Gastrocnemius medialis (tissue), 4 donors: ENCODE data around the gene GPC6. TPM values are rescaled to one million over a fixed set of nuclear protein-coding genes. Genes with fewer than 3 reads are reported as not detected.

ENCODE experiments used
- ATAC-seq, 2 donors: fragments of 150-250 bp; one replicate each; pipeline ENCODE4 v1.9.1; 2016
- DNase-seq, 2 donors: peaks; one replicate each; pipeline ENCODE4 v3.0.0-alpha.2; 2019
- H3K27ac ChIP-seq, 4 donors: fragments of 200-600 bp; sonication (generic); 1 replicate in 1 of 4; 2 replicates in 3 of 4; pipeline ENCODE4 v1.5.1; 2016 to 2018; ENCODE audit warnings: mild to moderate bottlenecking in 2 of 4, moderate library complexity in 1 of 4
- H3K27me3 ChIP-seq, 3 donors: fragments of 200-600 bp; sonication (generic) in 2 of 3; 1 replicate in 1 of 3; 2 replicates in 2 of 3; pipeline versions ENCODE4 v1.5.1 to v1.6.0; 2016 to 2019; ENCODE audit warnings: mild to moderate bottlenecking in 1 of 3, moderate library complexity in 1 of 3
- H3K36me3 ChIP-seq, 2 donors: fragments of 200-600 bp; sonication (generic) in 1 of 2; one replicate each; pipeline ENCODE4 v1.5.1; 2017 to 2018
- H3K4me1 ChIP-seq, 2 donors: fragments of 200-600 bp; sonication (generic) in 1 of 2; one replicate each; pipeline ENCODE4 v1.5.1; 2016 to 2017; ENCODE audit warnings: mild to moderate bottlenecking in 2 of 2
- H3K4me3 ChIP-seq, 4 donors: fragments of 200-600 bp; sonication (generic) in 3 of 4; 1 replicate in 1 of 4; 2 replicates in 3 of 4; pipeline ENCODE4 v1.5.1; 2016 to 2019; ENCODE audit warnings: mild to moderate bottlenecking in 2 of 4
- H3K9me3 ChIP-seq, 3 donors: fragments of 200-600 bp; sonication (generic) in 2 of 3; 1 replicate in 1 of 3; 2 replicates in 2 of 3; pipeline ENCODE4 v1.5.1; 2016 to 2019
- POLR2A ChIP-seq, 2 donors: fragments of 450-650 bp; IDR thresholded peaks; one replicate each; pipeline ENCODE4 v1.6.1; 2017; ENCODE audit warnings: antibody characterized with exemption in 2 of 2, mild to moderate bottlenecking in 2 of 2, moderate library complexity in 2 of 2
- in situ Hi-C, 4 donors: fragments of 200-750 bp; cut with MboI; loops; one replicate each; pipeline versions ENCODE4 v1.15.0 to v1.8.0; 2017; ENCODE audit warnings: low sequenced_read_pairs in 4 of 4
- intact Hi-C: fragments of 100-400 bp; cut with DNase I; formaldehyde crosslinking; loops from one replicate; pipeline ENCODE4 v1.15.1; 2023; ENCODE audit warnings: low total_unique reads
- total RNA-seq, 4 donors: library from RNA; depleted of rRNA; stranded (reverse); fragments of >200 nt; gene quantifications; one replicate each; pipeline versions ENCODE4 v1.1.0 to v1.2.3, GENCODE V29; 2016
- TF ChIP-seq, protein P1 (sequence below), 5 experiments: fragments of 450-650 bp in 3 of 5; fragments of 200-600 bp in 2 of 5; sonication (generic) in 2 of 5; IDR thresholded peaks in 4 of 5; conservative IDR thresholded peaks in 1 of 5; 1 replicate in 4 of 5; 2 replicates in 1 of 5; pipeline ENCODE4 v1.5.1; 2016 to 2019; ENCODE audit warnings: antibody characterized with exemption in 5 of 5, mild to moderate bottlenecking in 3 of 5, moderate library complexity in 3 of 5

GPC6 gene
- total RNA-seq, 4 donors from 2014 or later: 0.47 to 0.88 (median 0.59) TPM

DNA sequence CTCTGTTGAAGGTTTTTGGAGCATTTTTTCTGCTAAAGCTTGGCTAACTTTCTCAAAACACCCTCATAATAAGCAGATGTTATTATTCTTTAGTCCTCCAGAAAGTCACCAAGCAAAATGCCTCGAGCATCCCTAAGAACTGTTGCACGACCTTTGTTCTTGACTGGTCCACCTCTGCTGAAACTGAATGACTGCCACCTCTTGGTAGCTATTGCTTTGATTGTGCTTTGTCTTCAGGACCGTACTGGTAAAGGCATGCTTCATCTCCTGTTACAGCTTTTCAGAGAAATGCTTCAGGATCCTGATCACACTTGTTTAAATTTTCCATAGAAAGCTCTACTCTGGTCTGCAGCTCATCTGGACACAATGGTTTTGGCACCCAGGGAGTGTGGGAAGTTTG is 998.1 kb downstream of the GPC6 start:
- in situ Hi-C loops: no loop called here
- H3K36me3 ChIP-seq: no peaks in the 10 kb centered on the region
- intact Hi-C loops: no loop called here
- no peak for ATAC-seq
- no peak overlapping the region for H3K27ac ChIP-seq
- DNase-seq: no peak
- TF ChIP-seq, protein P1, sequence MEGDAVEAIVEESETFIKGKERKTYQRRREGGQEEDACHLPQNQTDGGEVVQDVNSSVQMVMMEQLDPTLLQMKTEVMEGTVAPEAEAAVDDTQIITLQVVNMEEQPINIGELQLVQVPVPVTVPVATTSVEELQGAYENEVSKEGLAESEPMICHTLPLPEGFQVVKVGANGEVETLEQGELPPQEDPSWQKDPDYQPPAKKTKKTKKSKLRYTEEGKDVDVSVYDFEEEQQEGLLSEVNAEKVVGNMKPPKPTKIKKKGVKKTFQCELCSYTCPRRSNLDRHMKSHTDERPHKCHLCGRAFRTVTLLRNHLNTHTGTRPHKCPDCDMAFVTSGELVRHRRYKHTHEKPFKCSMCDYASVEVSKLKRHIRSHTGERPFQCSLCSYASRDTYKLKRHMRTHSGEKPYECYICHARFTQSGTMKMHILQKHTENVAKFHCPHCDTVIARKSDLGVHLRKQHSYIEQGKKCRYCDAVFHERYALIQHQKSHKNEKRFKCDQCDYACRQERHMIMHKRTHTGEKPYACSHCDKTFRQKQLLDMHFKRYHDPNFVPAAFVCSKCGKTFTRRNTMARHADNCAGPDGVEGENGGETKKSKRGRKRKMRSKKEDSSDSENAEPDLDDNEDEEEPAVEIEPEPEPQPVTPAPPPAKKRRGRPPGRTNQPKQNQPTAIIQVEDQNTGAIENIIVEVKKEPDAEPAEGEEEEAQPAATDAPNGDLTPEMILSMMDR (IDR thresholded peaks at IDR 0.05 in 4 of 5, conservative IDR thresholded peaks at IDR 0.05 in 1 of 5): no peak
- TF ChIP-seq POLR2A (IDR thresholded peaks at IDR 0.05): no peak
- H3K9me3 ChIP-seq: no peaks in the 10 kb centered on the region
- H3K27me3 ChIP-seq: no peaks in the 10 kb centered on the region
- H3K4me1 ChIP-seq: no peaks in the 10 kb centered on the region
- no peak overlapping the region for H3K4me3 ChIP-seq

DNA sequence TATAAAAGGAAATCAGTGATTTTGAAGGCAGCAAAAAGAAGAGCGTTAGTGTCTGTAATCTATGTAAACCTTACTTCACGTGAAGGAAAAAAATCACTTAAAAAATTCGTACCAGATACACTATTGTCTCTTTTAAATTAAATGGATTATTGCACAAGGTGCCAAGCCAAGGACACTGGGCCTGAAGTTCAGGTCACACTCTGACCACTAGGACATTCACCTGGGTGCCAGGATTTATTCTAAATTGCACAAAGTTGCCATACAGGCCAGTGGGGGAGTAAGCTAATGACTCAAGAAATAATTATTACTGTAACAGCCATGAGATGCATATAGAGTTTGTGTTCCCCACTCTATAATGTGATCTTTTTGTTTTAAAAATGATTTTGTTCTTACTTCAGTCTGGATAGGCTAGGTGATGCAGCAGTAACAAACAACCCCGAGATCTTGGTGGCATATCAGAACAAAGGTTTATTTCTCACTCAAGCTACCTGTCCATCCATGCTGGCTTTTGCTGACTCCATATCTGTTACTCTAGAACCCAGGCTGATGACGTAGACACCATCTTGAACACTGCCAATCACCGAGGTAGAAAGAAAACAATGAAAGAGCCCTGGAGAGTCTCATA is 1000.8 kb downstream of the GPC6 start:
- no peaks in the 10 kb centered on the region for H3K4me1 ChIP-seq
- H3K4me3 ChIP-seq: no peak overlapping the region
- TF ChIP-seq POLR2A (IDR thresholded peaks at IDR 0.05): no peak
- TF ChIP-seq, protein P1 (IDR thresholded peaks at IDR 0.05 in 4 of 5, conservative IDR thresholded peaks at IDR 0.05 in 1 of 5): no peak
- no peaks in the 10 kb centered on the region for H3K36me3 ChIP-seq
- H3K27me3 ChIP-seq: no peaks in the 10 kb centered on the region
- H3K27ac ChIP-seq: no peak overlapping the region
- ATAC-seq (no peak), DNase-seq (no peak)
- intact Hi-C loops (no loop called here), in situ Hi-C loops (no loop called here)
- no peaks in the 10 kb centered on the region for H3K9me3 ChIP-seq

DNA sequence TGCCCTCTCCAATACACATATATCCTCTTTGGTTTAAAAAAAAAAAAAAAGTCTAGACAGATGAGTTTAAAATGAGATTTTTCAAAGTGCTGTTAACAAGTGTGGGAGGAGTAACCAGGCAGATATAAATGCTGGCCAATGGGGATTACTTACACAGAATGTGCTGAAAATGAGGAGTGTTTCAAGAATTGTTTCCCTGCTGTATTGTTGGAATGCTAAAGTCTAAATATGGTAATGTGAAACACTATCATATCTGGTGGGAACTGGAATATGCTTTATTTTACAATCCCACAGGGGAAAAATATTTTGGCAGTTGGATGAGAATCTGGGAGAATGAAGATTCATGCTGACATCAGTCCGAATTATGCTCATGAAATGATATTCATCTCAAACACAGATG is 1002.2 kb downstream of the GPC6 start:
- ATAC-seq (no peak), DNase-seq (no peak)
- no peak overlapping the region for H3K4me3 ChIP-seq
- TF ChIP-seq POLR2A (IDR thresholded peaks at IDR 0.05): no peak
- TF ChIP-seq, protein P1 (IDR thresholded peaks at IDR 0.05 in 4 of 5, conservative IDR thresholded peaks at IDR 0.05 in 1 of 5): no peak
- H3K27me3 ChIP-seq: no peaks in the 10 kb centered on the region
- intact Hi-C loops: no loop called here
- H3K27ac ChIP-seq: no peak overlapping the region
- H3K4me1 ChIP-seq: peaks cover 0 to 2% of the 10 kb centered on the region in 2 donors
- H3K9me3 ChIP-seq: no peaks in the 10 kb centered on the region
- in situ Hi-C loops: no loop called here
- H3K36me3 ChIP-seq: no peaks in the 10 kb centered on the region

DNA sequence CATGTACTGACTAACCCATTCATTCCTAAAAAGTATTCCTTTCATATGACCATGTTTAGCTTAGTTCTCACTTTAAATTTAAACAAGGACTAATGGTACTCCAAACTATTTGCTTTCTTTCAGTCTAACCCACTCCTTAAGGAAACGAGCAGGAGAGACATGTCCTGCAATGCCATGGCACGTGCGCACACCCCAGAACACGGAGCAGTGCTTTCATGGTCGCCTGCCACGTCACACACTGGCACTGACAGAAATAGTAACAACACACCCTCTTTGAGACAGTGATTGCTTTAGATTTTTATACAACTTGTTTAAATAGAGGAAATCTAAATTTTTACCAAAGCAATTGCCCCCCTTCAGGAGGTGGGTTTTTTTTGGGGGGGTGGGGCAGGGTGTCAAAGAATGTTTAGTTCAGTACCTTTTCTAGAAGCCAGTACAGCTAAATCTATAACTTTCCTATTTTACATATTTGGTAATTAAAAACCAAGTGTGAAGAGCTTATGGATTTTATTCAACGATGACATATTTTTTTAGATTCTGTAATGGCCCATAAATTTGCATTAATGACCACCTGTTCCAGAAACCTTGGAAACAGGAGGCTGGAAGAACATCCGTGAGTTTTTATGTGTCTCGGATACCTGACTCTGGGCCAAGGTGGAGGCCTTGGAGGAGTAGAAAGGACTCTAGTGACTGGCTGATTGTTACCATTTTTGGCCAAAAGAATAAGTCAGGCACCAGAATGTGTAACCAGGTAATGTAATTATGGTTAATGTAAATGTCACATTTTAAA is 1005.7 kb downstream of the GPC6 start:
- Histone ChIP-seq H3K4me1 (peaks cover 0 to 4% of the 10 kb centered on the region in 2 donors), H3K9me3 (no peaks in the 10 kb centered on the region), H3K4me3 (no peak overlapping the region), H3K27ac (no peak overlapping the region), H3K36me3 (no peaks in the 10 kb centered on the region), H3K27me3 (no peaks in the 10 kb centered on the region)
- in situ Hi-C loops: no loop called here
- TF ChIP-seq, protein P1 (IDR thresholded peaks at IDR 0.05 in 4 of 5, conservative IDR thresholded peaks at IDR 0.05 in 1 of 5): no peak
- TF ChIP-seq POLR2A (IDR thresholded peaks at IDR 0.05): no peak
- intact Hi-C loops: no loop called here
- ATAC-seq: no peak
- DNase-seq: no peak
